CD4-positive, alpha-beta T cell treated with Interleukin-17A for 4 hours (primary cell): ENCODE results near the gene SFXN5.
"Not testable (repeated sequence)": the region's sequence is repeated elsewhere in the genome, so short reads cannot be mapped to it uniquely, and the experiment has no call there.

Experiments
- DNase-seq: peaks from one replicate; pipeline ENCODE4 v3.0.0-alpha.2; 2020; ENCODE audit warnings: mixed read lengths

The SFXN5 gene

DNA sequence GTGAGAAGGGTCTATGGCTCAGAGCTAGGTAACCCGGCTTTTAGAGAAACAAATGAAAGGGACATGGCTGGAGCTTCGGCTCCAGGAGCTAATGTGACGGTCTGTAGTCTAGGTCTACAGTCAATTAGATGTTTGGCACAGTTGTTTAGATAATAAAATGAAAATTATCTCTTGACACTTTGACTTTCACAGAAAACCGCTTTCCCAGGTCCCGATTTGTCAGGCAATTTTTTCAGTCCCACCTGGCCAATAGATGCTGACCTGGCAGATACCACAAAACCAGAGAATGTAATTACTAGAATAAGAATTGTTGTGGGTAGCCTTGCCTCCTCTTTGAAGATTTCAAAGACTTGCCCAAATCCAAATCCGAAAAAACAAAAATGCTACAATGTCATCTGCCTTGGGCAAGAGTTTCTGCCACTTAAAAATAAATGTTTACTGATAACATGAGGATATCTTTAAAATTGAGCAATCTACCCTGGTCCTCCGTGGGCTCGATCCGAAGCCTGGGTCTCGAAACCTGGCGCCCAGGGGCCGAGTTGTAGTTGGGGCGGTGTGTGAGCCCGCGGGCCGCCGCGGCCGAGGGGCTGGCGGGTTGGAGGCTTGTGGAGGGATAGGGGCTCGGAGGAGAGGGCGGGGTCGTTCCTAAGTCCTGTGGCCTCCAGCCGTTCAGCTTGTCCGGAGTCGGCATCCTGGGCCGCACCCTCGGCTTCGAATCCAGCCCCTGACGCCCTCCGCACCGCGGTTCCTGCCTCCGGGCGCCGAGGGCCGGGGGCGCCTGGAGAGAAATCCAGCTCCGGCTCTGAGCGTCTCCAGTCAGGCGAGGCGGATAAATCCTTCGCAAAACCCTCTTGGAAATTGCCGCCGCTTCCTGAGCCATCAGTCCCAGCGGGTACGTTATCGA is 151.8 kb downstream of the SFXN5 start:
- DNase-seq: no peak

DNA sequence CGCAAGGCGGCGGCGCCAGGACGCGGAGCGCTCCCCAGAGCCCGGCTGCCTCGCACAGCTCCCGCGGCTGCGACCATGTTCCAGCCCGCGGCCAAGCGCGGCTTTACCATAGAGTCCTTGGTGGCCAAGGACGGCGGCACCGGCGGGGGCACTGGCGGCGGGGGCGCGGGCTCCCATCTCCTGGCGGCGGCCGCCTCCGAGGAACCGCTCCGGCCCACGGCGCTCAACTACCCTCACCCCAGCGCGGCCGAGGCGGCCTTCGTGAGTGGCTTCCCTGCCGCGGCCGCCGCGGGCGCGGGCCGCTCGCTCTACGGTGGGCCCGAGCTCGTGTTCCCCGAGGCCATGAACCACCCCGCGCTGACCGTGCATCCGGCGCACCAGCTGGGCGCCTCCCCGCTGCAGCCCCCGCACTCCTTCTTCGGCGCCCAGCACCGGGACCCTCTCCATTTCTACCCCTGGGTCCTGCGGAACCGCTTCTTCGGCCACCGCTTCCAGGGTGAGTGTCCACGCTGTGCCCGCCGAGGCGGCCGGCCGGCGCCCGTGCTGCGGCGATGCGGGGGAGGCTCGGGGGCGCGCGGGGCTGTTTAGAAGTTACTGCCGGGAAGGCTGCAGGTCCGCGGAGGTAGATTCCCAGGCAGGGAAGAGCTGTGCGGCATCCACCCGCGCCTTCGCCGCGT is 153.5 kb downstream of the SFXN5 start:
- DNase-seq: peak; percentile 9

DNA sequence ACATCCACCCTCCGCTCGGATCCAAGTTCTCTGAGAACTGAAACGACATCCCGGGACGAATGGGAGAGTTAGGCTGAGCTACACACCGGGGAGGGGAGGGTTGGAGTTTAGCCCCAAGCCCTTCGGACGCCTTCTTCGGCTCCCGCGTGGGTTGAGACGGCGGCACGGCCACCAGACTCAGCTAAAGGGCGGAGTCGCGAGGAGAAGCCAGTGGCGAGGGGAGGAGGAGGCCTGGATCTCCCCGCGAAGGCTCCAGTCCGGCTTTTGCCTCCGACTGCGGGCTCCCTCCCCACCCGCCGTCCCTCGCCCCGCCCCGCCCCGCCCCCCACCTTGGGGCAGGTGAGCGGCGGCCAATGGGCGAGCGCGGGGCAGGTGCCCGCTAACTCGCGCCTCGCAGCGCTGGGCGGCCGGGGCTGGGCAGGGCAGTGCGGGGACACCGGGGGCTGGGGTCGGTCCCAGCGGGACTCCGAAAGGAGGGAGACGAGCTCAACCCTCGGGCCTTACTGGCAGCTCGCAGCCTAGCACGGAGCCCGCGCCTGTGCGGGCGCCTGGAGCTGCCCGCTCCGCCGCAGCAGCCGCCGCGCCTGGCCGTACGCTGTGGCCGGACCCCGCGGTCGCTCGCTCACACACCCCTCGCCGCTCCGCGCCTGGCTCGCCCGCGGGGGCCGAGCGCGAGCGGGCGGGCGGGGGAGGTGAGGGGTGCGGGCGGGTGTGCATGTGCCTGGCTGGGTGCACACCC is 154.2 kb downstream of the SFXN5 start, which contains the start of gene EMX1:
EMX1 (plus strand) TSS at position 382 of the 739 bp plus-strand sequence; CDS start at position 716, 334 bp downstream.
- peak; percentile 62 for DNase-seq

GRCh38 chr2:72916743-72917137 is 154.8 kb downstream of the SFXN5 start:
- no peak for DNase-seq

- peak; percentile 38 for DNase-seq
Observed at GRCh38 chr2:72915907-72916742, 155.4 kb downstream of the SFXN5 start.

- no peak for DNase-seq
Observed at GRCh38 chr2:72915320-72915906, 156.1 kb downstream of the SFXN5 start.

DNA sequence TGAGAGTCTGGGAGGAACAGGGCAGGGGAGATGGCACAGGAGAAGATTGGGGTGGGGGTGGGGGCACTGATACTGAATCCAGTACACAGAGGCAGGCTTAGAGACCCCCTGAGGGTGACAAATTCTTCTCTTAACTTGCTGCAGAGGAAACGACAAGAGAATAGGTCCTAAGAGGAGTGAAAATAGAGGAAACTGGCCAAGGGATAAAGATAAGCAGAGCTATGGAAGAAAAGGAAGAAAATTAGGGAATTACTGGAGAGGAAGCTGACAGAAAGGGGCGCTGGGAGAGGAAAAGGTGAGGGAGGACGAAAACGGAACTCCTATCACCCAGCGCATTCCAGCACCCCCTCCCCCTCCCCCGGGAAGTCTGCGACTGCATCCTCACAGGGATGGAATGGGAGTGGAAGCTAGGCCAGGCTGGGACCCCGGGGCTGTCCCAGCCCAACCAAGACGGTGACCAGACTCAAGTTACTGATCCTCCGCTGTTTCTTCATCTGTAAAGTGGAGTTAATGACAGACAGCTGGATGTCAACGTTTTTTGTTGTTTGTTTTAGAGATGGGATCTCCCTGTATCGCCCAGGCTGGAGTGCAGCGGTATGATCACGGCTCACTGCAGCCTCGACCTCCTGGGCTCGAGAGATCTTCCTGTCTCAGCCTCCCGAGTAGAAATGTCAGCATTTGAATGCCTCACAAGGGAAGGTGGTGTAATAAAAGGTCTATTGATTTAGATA is 156.8 kb downstream of the SFXN5 start:
- no peak for DNase-seq

DNA sequence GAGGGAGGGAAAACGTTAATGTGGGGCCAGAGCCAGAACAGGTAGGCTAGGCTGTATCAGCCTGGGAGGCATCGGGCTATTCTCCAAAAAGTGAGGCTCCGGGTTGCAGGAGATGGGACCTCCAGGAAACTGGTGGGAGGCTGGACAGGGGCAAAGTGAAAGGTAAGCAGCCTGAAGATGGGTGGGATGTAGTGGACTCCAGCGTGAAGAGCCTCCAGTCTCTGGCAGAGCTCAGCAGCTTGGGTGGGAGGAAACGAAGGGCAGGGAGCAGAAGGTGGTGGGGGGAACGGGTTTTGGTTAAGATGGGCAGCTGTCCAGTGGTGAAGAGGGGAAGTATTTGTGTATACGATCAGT is 157.3 kb downstream of the SFXN5 start:
- no peak for DNase-seq

DNA sequence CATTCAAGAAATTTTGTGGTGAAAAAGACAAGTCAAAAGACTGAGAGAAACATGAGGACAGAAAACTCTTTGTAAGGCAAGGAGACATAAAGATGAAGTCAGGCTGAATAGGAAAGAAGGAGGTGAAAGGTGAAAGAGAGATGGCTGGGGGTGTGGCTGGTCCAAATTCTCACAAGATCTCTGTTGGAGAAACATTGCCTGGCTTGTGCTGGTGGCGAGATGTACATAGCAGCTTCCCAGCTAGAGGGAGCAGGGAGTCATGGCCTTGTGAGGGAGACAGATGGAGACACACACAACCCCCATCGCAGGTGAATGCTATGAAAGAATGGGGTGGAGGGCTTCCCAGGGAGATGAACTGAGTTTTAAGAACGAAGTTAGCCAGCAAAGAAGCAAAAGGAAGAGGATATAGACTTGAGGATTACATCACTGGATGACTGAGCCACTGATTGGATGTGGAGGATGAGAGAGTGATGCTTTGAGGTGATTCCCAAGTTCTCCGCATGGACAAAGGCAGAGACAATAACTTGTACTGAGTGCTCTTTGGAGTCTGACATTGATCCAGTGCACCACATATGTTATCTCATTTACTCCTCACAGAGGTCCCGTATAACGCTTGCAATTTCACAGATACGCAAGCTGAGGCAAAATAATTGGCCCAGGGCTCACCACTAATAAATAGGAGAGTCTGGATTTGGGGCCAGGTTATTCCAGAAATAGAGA is 157.9 kb downstream of the SFXN5 start:
- no peak for DNase-seq

- DNase-seq: no peak
Observed at GRCh38 chr2:72911256-72911655, 160.3 kb downstream of the SFXN5 start.

DNA sequence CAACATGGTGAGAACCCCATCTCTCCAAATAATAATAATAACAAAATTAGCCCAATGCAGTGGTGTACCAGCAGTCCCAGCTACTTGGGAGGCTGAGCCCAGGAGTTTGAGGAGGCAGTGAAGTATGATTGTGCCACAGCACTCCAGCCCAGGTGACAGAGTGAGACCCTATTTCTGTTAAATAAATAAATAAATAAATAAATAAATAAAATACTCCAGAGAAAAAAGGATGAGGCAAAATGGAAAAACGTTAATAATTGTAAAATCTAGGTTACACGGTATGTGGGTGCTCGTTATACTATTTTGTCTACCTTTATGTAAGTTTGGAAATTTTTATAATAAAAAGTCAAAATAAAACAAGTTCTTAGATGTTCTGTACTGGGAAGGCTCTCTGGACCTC is 162.8 kb downstream of the SFXN5 start:
- DNase-seq: no peak

- DNase-seq: not testable (repeated sequence)
Observed at GRCh38 chr2:72907369-72907768, 164.1 kb downstream of the SFXN5 start.

DNA sequence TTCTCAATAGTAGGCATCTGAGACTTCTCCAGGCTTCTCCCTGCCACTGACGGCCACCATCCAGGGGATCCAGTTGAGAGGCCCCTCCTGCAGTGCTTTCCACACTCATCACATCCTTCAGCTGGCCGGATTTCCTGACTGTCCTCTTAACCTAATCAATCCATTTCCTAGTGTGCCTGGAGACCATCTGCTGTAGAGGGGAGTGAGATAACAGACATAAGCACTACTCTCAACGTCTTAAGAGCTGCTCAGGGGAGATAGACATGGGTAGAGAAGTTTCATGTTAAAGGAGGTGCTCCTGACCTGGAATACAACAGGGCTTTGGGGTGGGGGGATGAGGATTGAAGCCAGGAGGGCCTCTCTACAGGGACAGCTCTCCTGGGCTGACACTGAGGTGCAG is 170.1 kb downstream of the SFXN5 start:
- no peak for DNase-seq

GRCh38 chr2:72900191-72900825 is 171.2 kb downstream of the SFXN5 start:
- no peak for DNase-seq

- no peak for DNase-seq
Observed at GRCh38 chr2:72898585-72898906, 173.0 kb downstream of the SFXN5 start.

DNA sequence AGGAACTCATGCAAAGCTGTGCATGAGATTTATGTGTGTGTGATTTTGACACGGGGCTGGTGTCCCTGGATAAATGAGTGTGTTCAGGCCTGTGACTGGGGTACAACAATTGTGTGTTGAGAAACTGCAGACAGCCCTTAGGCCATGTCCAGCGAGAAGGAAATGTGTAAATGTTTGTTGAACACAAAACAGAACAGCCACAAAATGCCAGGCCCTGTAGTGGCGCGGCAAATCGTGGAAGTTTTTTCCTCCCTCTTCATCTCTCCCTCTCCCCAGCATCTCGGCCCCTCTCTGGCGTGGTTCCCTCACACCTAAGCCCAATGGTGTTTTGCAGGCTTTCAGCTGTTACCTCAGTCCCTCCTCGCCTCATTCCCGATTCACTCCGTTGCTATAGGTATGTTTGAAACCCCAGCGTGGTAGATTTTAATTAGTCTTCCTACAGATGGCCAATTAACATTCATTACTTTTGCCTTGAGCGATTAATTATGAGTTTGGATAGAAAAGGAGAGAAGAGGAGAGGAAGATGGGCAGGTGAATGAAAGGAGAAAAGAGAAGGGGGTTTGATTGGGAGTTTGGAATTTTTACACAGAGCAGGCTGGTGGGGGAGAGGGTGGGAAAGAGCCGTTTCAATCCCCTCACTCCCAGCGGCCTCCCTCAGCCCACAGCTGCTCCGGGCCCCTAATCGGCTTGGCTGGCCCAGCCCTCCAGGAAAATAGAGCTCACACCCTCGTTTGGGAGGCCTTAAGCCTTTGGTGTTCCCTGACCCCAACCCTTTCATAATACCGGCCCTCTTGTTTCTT is 173.5 kb downstream of the SFXN5 start:
- no peak for DNase-seq

GRCh38 chr2:72896446-72896845 is 175.1 kb downstream of the SFXN5 start:
- no peak for DNase-seq

GRCh38 chr2:72895759-72896281 is 175.7 kb downstream of the SFXN5 start:
- DNase-seq: no peak

- DNase-seq: no peak
Observed at GRCh38 chr2:72895154-72895553, 176.4 kb downstream of the SFXN5 start.
